T-helper 1 cell treated with Interleukin-12 subunit alpha and Interleukin-12 subunit beta and Interleukin-4 antibody, amounts not matched to agents 30 ng/mL and 1 ng/mL, for 36 hours (primary cell): ENCODE measurements around the gene SMARCAL1. TPM values are rescaled to one million over a fixed set of nuclear protein-coding genes. Genes with fewer than 3 reads are reported as not detected.

Experiments used
- intact Hi-C: fragments of 100-400 bp; cut with micrococcal nuclease; formaldehyde crosslinking; loops from one replicate; pipeline ENCODE4 v1.15.1; 2024
- total RNA-seq: library from RNA; stranded (reverse); gene quantifications from 2 replicates; pipeline ENCODE4 v1.2.3, GENCODE V29; 2022

The SMARCAL1 gene
- total RNA-seq, 1 donor from 2014 or later: 29.6 TPM

- intact Hi-C loops: no loop called here
Observed at GRCh38 chr2:216526939-216527338, 114.7 kb downstream of the SMARCAL1 start.

DNA sequence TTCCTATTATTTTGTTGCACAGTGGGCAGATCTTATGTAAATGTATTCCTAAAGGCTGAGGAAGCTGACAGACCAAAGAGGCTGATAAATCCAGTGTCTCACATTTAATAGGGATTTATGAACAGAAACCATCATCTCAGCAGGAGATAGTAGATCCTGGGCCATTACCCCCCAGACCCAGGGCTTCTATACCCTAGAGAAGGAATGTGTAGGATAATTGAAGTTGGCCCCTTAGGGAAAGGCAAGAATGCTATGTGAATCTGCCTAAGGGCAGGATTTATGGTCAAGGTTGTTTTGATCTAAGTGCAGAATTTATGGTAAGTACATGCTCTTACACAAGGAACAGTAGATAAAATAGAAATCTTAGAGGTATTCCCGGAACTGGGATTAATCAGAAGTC is 115.3 kb downstream of the SMARCAL1 start:
- intact Hi-C loops: no loop called here

DNA sequence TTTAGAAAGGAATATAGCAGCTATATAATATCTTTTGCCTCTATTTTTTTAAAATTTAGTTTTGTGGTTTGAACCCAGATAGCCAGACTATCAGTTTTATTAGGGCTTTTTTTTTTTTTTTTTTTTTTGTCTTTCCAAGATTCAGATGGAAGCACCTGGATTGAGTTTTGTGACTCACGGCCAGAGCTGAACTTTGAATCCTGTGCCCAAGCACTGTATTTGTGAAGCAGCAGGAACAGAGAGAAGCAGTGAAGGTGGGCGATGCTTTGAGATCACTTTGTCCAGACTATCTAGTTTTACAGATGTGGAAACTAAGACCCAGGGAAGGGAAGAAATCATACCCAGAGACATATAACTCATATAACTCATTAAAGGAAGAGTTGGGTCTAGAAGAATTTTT is 120.3 kb downstream of the SMARCAL1 start:
- intact Hi-C loops: no loop called here

Other genes starting within 250 kb of the SMARCAL1 start
- not detected in 2 replicates for gene MARCHF4, start 40.0 kb upstream of the SMARCAL1 start, total RNA-seq
- 1,808 and 1,859 TPM in 2 replicates for gene RPL37A, start 86.4 kb downstream of the SMARCAL1 start, total RNA-seq
- 10.1 and 11.3 TPM in 2 replicates for gene IGFBP2, start 220.9 kb downstream of the SMARCAL1 start, total RNA-seq